ENCODE results near the gene TRIOBP. TPM values are rescaled to one million over a fixed set of nuclear protein-coding genes. Genes with fewer than 3 reads are reported as not detected.

Gene TRIOBP
- total RNA-seq, 2 experiments from 2014 or later: 31.1 to 31.6 TPM

GRCh38 chr22:37684803-37685615 is 11.8 kb upstream of the TRIOBP start:
- ChIA-PET POLR2A (interaction anchor here (0.5 to 1.0 kb wide), 8 partner anchors 9 to 194 kb away, joined by 3 to 5 read pairs (median 4); partner anchors contain the start of gene PDXP), CTCF (ENCODE audit: unreplicated experiment) (interaction anchor here (1.1 to 1.2 kb wide), 2 partner anchors 24 to 41 kb away, joined by 3 to 4 read pairs; no protein-coding TSS in a partner anchor)
- intact Hi-C loops (cut with micrococcal nuclease; ENCODE audit: unreplicated experiment): no loop called here
- peaks cover 21% of the 10 kb centered on the region for H3K36me3 ChIP-seq (ENCODE audit: insufficient read depth, low read length)
- peak overlapping the region; percentile 69 for H3K27ac ChIP-seq (ENCODE audit: low read depth, low read length, poor library complexity, severe bottlenecking)
- BruUV-seq (replicated peaks): no TSS peak
- peak overlapping the region; percentile 93 for H3K4me2 ChIP-seq (ENCODE audit: low read length)
- no peaks in the 10 kb centered on the region for H3K9me2 ChIP-seq (ENCODE audit: insufficient read depth, low read length)
- peak; percentile 60 for DNase-seq (ENCODE audit: low spot score)
- no peaks in the 10 kb centered on the region for H4K20me1 ChIP-seq (ENCODE audit: insufficient read depth, low read length)
- peaks cover 18% of the 10 kb centered on the region for H3K79me2 ChIP-seq (ENCODE audit: insufficient read depth, low read depth, low read length)
- H3K9me3 ChIP-seq (ENCODE audit: low read length): no peaks in the 10 kb centered on the region
- H3K4me3 ChIP-seq (ENCODE audit: low read depth, low read length, poor library complexity, severe bottlenecking): peak overlapping the region; percentile 82
- H2AFZ ChIP-seq (ENCODE audit: low read length): peak overlapping the region; percentile 66; the same call in 1 of the 2 replicates
- H3K4me1 ChIP-seq (ENCODE audit: insufficient read depth, low read length, poor library complexity, severe bottlenecking): peaks cover 28% of the 10 kb centered on the region
- TF ChIP-seq EZH2phosphoT487 (IDR thresholded peaks at IDR 0.05; ENCODE audit: borderline replicate concordance, low read depth, low read length): no peak
- TF ChIP-seq, protein P1, sequence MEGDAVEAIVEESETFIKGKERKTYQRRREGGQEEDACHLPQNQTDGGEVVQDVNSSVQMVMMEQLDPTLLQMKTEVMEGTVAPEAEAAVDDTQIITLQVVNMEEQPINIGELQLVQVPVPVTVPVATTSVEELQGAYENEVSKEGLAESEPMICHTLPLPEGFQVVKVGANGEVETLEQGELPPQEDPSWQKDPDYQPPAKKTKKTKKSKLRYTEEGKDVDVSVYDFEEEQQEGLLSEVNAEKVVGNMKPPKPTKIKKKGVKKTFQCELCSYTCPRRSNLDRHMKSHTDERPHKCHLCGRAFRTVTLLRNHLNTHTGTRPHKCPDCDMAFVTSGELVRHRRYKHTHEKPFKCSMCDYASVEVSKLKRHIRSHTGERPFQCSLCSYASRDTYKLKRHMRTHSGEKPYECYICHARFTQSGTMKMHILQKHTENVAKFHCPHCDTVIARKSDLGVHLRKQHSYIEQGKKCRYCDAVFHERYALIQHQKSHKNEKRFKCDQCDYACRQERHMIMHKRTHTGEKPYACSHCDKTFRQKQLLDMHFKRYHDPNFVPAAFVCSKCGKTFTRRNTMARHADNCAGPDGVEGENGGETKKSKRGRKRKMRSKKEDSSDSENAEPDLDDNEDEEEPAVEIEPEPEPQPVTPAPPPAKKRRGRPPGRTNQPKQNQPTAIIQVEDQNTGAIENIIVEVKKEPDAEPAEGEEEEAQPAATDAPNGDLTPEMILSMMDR (conservative IDR thresholded peaks at IDR 0.05; ENCODE audit: low read length): no peak

DNA sequence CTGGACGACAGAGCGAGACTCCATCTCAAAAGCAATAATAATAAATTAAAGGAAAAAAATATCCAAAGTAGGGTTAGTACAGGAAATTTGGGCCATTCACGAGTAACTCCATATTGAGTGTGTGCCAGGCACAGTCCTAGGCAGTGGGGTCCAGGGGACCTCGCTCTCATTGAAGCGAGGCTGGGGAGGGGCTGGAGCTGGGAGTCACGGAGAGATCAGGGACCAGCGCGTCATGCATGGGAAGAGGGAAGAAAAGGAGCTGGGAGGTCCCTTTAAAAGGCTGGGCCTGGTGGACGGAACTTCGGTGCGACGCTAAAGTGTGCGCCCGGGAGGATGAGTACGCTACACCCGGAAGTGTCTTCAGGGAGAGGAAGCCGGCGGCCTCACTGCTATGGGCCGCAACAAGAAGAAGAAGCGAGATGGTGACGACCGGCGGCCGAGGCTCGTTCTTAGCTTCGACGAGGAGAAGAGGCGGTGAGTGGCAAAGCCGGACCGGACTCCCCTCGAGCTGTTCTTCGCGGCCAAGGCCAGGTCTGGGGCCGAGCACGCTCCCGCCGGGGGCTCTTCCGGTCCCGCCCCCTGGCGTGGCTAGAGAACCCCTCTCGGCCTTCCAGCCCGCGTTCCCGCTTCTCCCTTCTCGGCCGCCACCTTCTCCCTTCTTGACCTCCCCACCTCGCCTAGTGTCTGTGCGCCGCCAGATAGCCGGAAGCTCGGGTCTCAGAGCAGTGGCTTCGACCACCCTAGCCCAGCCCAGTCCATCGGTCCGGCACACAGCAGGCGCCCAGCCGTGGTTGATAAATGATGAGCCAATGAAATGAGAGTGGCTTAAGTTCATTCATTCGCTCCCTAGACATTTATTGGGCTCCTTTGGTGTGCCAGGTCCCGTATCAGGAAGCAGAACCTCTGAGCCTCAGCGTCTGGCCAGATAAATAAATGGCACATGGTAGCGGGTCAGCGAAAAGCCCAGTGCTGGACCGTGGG is 10.6 kb upstream of the TRIOBP start, which contains the start of gene NOL12:
NOL12 (plus strand) TSS at position 342 of the 981 bp plus-strand sequence; CDS start at position 392, 50 bp downstream.
- DNase-seq (ENCODE audit: low spot score): peak; percentile 89
- intact Hi-C loops (cut with micrococcal nuclease; ENCODE audit: unreplicated experiment): no loop called here
- TF ChIP-seq EZH2phosphoT487 (IDR thresholded peaks at IDR 0.05; ENCODE audit: borderline replicate concordance, low read depth, low read length): no peak
- TF ChIP-seq, protein P1 (conservative IDR thresholded peaks at IDR 0.05; ENCODE audit: low read length): no peak
- Histone ChIP-seq H3K9me3 (ENCODE audit: low read length) (no peaks in the 10 kb centered on the region), H3K79me2 (ENCODE audit: insufficient read depth, low read depth, low read length) (peaks cover 18% of the 10 kb centered on the region), H3K4me1 (ENCODE audit: insufficient read depth, low read length, poor library complexity, severe bottlenecking) (peaks cover 25% of the 10 kb centered on the region), H3K36me3 (ENCODE audit: insufficient read depth, low read length) (peaks cover 33% of the 10 kb centered on the region), H3K9me2 (ENCODE audit: insufficient read depth, low read length) (no peaks in the 10 kb centered on the region), H3K4me2 (ENCODE audit: low read length) (peak within 1 kb of the TSS; percentile 93), H3K4me3 (ENCODE audit: low read depth, low read length, poor library complexity, severe bottlenecking) (peak within 1 kb of the TSS; percentile 82), H2AFZ (ENCODE audit: low read length) (peak within 1 kb of the TSS; percentile 66), H4K20me1 (ENCODE audit: insufficient read depth, low read length) (no peaks in the 10 kb centered on the region), H3K27ac (ENCODE audit: low read depth, low read length, poor library complexity, severe bottlenecking) (peak within 1 kb of the TSS; percentile 69)
- ChIA-PET POLR2A (interaction anchor here (0.8 to 1.0 kb wide), 3 partner anchors 10 to 78 kb away, joined by 3 read pairs; partner anchors contain the start of genes GGA1 and LGALS1), CTCF (ENCODE audit: unreplicated experiment) (interaction anchor here (1.2 kb wide), 1 partner anchor 43 kb away, joined by 3 read pairs; no protein-coding TSS in a partner anchor)
- BruUV-seq (replicated peaks): TSS peak; percentile 89
